Lower leg skin (tissue), 3 donors: ENCODE data around the gene DAD1.

Source experiments
- CTCF ChIP-seq, 3 donors: fragments of 450-650 bp; IDR thresholded peaks; one replicate each; pipeline ENCODE4 v1.5.1; 2016; ENCODE audit warnings: antibody characterized with exemption in 3 of 3, mild to moderate bottlenecking in 3 of 3, moderate library complexity in 2 of 3
- POLR2A ChIP-seq, 2 donors: fragments of 450-650 bp; IDR thresholded peaks; one replicate each; pipeline ENCODE4 v1.6.1; 2016 to 2017; ENCODE audit warnings: antibody characterized with exemption in 2 of 2, mild to moderate bottlenecking in 1 of 2, moderate library complexity in 1 of 2

GRCh38 chr14:22630486-22630885 is 41.5 kb upstream of the DAD1 start:
- TF ChIP-seq CTCF (IDR thresholded peaks at IDR 0.05), result no peak
- TF ChIP-seq POLR2A (IDR thresholded peaks at IDR 0.05), result no peak
